ENCODE data around the gene MYZAP.

Gene MYZAP

DNA sequence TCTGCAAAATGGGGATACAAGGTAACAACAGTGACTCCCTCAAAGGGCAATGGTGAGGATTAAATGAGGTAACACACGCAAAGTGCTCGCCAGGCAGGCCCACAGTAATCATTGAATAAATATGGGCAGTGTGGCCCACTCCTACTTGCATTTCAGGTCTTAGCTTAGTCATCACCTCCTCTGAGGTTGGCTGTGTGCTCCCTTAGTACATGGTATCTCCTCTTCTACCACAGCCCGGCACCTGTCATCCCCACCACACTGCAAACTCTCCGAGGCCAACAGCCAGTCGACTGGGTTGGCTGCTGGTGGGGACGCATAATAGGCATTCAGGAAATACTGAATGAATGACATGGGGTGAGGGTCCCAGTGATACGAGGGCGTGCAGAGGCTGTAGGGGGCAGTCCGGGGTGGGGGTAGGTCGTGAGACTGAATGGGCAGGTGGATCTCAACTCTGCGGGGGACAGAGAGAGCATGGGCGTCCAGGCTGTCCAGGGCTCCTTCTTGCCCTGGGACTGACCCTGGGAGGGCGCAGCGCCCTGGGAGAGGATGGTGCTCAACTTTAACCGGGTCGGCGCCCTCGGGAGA lies 375 bp upstream of the MYZAP start:
- no peaks in the 10 kb centered on the region for H3K79me2 ChIP-seq (ENCODE audit: control insufficient read depth, insufficient read depth, low read length, unreplicated experiment)
- H2AFZ ChIP-seq (ENCODE audit: low read length, unreplicated experiment): peak overlapping the region; percentile 97
- H3K4me1 ChIP-seq (ENCODE audit: control insufficient read depth, insufficient read depth, low read length, unreplicated experiment): peaks cover 37% of the 10 kb centered on the region
- peak overlapping the region; percentile 86 for H3K4me3 ChIP-seq (ENCODE audit: low read depth, low read length)
- no peaks in the 10 kb centered on the region for H3K36me3 ChIP-seq (ENCODE audit: insufficient read depth, low read length)
- no peaks in the 10 kb centered on the region for H3K27me3 ChIP-seq (ENCODE audit: insufficient read depth, low read length)
- no peak overlapping the region for H3K27ac ChIP-seq (ENCODE audit: low read depth, low read length)

DNA sequence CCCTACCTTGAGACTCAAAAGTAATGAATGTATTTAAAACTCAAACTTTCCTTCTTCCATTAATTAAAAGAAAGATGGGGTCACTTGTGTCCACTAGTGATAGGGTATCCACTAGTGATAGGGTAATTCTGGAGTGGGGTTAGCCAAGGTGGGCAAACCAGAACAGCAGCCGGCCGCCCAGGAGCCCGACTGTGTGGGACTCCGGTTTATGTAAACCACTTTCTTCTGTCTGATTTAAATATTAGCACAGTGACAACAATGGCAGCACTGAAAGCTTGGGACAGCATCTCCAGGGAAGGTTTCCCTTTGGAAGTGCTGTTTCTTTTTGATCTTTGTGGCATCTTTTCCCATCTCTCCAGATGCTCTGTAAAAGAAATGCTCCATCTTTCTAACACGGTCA lies 722 bp downstream of the MYZAP start:
- Histone ChIP-seq H3K27ac (ENCODE audit: low read depth, low read length) (no peak overlapping the region), H3K36me3 (ENCODE audit: insufficient read depth, low read length) (no peaks in the 10 kb centered on the region), H3K79me2 (ENCODE audit: control insufficient read depth, insufficient read depth, low read length, unreplicated experiment) (no peaks in the 10 kb centered on the region), H3K27me3 (ENCODE audit: insufficient read depth, low read length) (no peaks in the 10 kb centered on the region), H3K4me1 (ENCODE audit: control insufficient read depth, insufficient read depth, low read length, unreplicated experiment) (peaks cover 28% of the 10 kb centered on the region), H3K4me3 (ENCODE audit: low read depth, low read length) (peak overlapping the region; percentile 86), H2AFZ (ENCODE audit: low read length, unreplicated experiment) (peak overlapping the region; percentile 97)

DNA sequence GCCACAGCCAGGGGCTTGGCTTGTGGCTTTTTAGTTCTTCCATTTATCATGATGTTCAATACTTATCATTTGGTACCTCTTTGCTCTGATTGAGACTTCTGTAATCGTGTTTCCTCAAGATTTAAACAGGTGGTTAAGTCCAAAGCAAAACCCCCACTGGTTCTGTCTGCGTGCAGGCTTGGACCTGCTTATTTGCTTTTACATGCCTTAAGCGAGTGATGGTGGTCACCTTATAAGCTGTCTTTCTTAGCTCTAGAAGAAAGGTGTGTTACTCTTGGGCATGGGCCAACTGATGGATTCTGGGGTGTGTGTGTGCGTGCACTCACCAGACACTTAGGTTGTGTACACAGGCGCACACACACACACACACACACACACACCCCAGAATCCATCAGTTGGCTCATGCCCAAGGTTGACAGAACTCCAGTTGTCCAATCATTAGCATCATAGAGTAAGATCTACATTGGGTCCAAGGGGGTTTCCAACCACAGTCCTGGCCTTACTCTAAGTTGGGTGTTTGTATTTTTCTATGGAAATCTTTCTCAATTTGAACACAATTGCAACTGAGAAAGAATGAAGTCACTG lies 1.2 kb downstream of the MYZAP start:
- Histone ChIP-seq H3K27ac (ENCODE audit: low read depth, low read length) (no peak overlapping the region), H2AFZ (ENCODE audit: low read length, unreplicated experiment) (no peak overlapping the region), H3K27me3 (ENCODE audit: insufficient read depth, low read length) (no peaks in the 10 kb centered on the region), H3K79me2 (ENCODE audit: control insufficient read depth, insufficient read depth, low read length, unreplicated experiment) (no peaks in the 10 kb centered on the region), H3K36me3 (ENCODE audit: insufficient read depth, low read length) (no peaks in the 10 kb centered on the region), H3K4me3 (ENCODE audit: low read depth, low read length) (peak overlapping the region; percentile 86; the same call in 1 of the 2 replicates), H3K4me1 (ENCODE audit: control insufficient read depth, insufficient read depth, low read length, unreplicated experiment) (peaks cover 23% of the 10 kb centered on the region)

DNA sequence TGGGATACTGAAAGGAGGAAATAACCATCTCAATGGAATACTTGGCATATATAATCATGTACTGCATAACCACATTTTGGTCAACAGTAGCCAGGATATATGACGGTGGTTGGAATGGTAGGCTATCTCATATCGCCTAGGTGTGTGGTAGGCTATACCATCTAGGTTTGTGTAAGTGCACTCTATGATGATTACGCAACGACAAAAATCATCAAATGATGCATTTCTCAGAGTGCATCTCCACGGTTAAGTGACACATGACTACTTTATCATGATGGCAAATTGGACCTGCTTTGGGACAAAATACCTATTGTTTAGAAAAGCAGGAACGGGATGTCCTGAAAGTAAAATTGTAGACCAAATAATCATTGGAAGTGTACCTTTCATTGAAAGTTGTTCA lies 2.8 kb downstream of the MYZAP start:
- peaks cover 8% of the 10 kb centered on the region for H3K4me1 ChIP-seq (ENCODE audit: control insufficient read depth, insufficient read depth, low read length, unreplicated experiment)
- H3K4me3 ChIP-seq (ENCODE audit: low read depth, low read length): no peak overlapping the region
- no peak overlapping the region for H2AFZ ChIP-seq (ENCODE audit: low read length, unreplicated experiment)
- H3K27ac ChIP-seq (ENCODE audit: low read depth, low read length): no peak overlapping the region
- H3K27me3 ChIP-seq (ENCODE audit: insufficient read depth, low read length): no peaks in the 10 kb centered on the region
- no peaks in the 10 kb centered on the region for H3K79me2 ChIP-seq (ENCODE audit: control insufficient read depth, insufficient read depth, low read length, unreplicated experiment)
- no peaks in the 10 kb centered on the region for H3K36me3 ChIP-seq (ENCODE audit: insufficient read depth, low read length)

DNA sequence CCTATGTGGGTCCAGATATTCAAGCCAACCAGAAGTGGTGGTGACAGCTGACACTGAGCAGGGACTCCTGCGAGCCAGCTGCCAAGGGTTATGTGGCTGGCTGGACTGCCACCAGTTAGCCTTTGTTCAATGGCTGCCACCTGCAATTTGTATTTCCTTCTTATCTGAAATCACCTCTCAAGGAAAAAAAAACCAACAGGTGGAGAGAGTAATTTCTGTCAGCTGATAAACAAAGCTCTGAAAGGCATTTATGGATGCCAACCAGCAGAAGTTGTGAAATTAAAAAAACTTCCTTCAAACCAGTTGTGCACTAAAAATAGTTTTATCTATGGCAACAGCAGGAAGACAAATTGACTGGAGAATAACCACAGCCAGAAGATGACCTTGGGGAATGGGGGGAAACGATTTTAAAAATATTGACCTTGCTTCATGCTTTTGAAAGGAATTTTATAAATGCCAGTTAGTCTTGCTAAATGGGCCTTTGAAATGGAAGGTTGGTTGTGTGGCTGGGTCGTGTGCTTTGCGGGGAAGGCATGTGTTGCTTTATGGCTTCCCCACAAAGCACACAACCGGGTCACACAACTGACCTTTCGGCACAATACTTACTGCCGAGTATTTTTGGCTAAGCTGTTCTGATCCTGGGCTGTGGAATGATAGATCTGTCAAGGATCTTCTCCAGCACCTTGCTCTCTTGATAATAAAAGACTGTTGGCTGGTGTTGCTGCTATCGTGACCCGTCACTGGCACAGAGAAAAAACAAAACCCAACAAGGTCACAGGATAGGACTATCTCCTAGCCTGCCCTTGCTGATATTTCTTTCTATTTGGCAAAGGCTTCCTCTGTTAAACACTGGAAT lies 3.5 kb downstream of the MYZAP start:
- H3K4me1 ChIP-seq (ENCODE audit: control insufficient read depth, insufficient read depth, low read length, unreplicated experiment): peaks cover 7% of the 10 kb centered on the region
- H3K36me3 ChIP-seq (ENCODE audit: insufficient read depth, low read length): no peaks in the 10 kb centered on the region
- no peaks in the 10 kb centered on the region for H3K27me3 ChIP-seq (ENCODE audit: insufficient read depth, low read length)
- H3K27ac ChIP-seq (ENCODE audit: low read depth, low read length): no peak overlapping the region
- no peak overlapping the region for H2AFZ ChIP-seq (ENCODE audit: low read length, unreplicated experiment)
- H3K79me2 ChIP-seq (ENCODE audit: control insufficient read depth, insufficient read depth, low read length, unreplicated experiment): no peaks in the 10 kb centered on the region
- no peak overlapping the region for H3K4me3 ChIP-seq (ENCODE audit: low read depth, low read length)

DNA sequence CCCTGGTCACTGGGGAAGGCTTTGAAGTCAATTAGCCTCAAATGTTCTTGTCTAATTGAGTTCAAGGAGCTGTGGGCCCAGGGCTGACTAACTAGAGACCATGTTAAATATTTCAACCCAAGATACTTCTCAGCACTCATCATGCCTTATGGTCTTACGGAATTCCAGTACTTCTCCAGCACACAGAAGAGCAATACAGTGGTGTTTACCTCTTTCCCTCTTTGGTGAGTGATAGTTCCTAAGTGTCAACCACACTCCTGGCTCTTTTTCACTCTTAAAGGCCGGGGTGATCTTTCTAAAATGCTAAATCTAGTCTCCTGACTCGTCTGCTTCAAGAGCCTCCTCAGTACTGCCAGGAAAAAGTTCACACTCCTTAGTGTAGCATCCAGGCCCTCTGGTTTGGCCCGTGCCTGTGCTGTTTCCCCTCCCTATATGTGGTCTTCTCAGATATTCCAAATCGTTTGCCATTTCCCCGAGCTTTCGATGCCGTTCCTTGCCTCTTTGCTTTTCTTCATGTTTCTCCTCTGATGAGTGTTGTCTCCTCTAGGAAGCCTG lies 4.7 kb downstream of the MYZAP start:
- H3K4me3 ChIP-seq (ENCODE audit: low read depth, low read length): no peak overlapping the region
- no peak overlapping the region for H2AFZ ChIP-seq (ENCODE audit: low read length, unreplicated experiment)
- peaks cover 2% of the 10 kb centered on the region for H3K4me1 ChIP-seq (ENCODE audit: control insufficient read depth, insufficient read depth, low read length, unreplicated experiment)
- no peaks in the 10 kb centered on the region for H3K36me3 ChIP-seq (ENCODE audit: insufficient read depth, low read length)
- no peaks in the 10 kb centered on the region for H3K79me2 ChIP-seq (ENCODE audit: control insufficient read depth, insufficient read depth, low read length, unreplicated experiment)
- no peak overlapping the region for H3K27ac ChIP-seq (ENCODE audit: low read depth, low read length)
- no peaks in the 10 kb centered on the region for H3K27me3 ChIP-seq (ENCODE audit: insufficient read depth, low read length)

DNA sequence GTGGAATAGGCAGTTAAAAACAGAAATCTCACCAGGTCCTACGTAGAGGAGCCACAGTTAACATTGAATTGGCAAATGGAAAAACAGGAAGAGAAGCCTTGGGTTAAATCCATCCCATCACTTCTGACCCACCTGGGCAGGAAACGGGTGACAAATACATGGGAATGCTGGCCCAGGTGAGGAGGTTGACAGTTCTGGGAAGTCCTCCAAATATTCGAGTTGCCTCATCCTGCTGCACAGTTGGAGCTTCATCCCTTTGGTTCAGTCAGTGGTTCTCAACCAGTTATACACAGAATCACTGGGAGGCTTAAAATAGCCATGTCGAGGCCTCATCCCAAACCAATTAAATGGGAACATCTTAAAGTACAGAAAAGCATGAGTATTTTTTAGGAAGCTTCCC lies 5.3 kb downstream of the MYZAP start:
- no peaks in the 10 kb centered on the region for H3K4me1 ChIP-seq (ENCODE audit: control insufficient read depth, insufficient read depth, low read length, unreplicated experiment)
- H3K27ac ChIP-seq (ENCODE audit: low read depth, low read length): no peak overlapping the region
- no peak overlapping the region for H2AFZ ChIP-seq (ENCODE audit: low read length, unreplicated experiment)
- no peaks in the 10 kb centered on the region for H3K79me2 ChIP-seq (ENCODE audit: control insufficient read depth, insufficient read depth, low read length, unreplicated experiment)
- H3K4me3 ChIP-seq (ENCODE audit: low read depth, low read length): no peak overlapping the region
- H3K36me3 ChIP-seq (ENCODE audit: insufficient read depth, low read length): no peaks in the 10 kb centered on the region
- H3K27me3 ChIP-seq (ENCODE audit: insufficient read depth, low read length): no peaks in the 10 kb centered on the region

DNA sequence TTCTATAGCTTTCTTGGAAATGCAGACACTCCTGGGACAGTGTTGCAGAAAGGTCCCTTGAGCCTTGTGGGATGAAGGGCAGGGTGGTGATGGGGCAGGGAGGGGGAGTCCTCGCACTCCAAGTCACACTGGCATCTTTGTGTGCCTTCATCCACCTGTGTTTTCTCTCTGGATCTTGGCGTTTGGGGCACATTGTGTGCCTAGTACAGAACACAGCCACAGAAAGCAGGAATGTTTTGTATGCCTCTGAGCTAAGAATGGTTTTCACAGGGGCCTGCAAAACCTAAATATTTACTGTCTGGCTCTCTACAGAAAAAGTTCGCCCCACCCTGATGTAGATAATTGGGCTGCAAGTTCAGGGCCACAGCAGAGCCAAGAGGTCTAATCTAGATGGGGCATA lies 5.7 kb downstream of the MYZAP start:
- Histone ChIP-seq H3K4me1 (ENCODE audit: control insufficient read depth, insufficient read depth, low read length, unreplicated experiment) (no peaks in the 10 kb centered on the region), H2AFZ (ENCODE audit: low read length, unreplicated experiment) (no peak overlapping the region), H3K36me3 (ENCODE audit: insufficient read depth, low read length) (no peaks in the 10 kb centered on the region), H3K27me3 (ENCODE audit: insufficient read depth, low read length) (no peaks in the 10 kb centered on the region), H3K79me2 (ENCODE audit: control insufficient read depth, insufficient read depth, low read length, unreplicated experiment) (no peaks in the 10 kb centered on the region), H3K27ac (ENCODE audit: low read depth, low read length) (no peak overlapping the region), H3K4me3 (ENCODE audit: low read depth, low read length) (no peak overlapping the region)

DNA sequence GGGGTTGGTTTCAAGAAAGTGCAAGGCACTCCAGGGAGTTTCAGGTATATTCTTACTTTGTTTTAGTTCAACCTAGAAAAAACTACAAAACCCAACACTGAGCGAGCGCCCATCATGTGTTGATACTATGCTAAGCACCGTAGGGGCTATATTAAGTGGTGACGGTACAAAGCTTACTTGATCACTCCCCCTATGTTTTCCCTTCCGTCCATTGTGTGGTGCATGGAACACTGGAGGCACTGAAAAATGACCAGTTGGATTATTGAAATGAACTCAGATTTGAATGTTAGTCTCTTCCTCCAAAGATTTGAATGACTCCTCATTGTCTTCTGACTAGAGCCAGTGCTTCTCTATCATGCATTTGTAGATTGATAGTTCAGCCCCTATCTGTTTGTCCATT lies 6.6 kb downstream of the MYZAP start:
- no peaks in the 10 kb centered on the region for H3K27me3 ChIP-seq (ENCODE audit: insufficient read depth, low read length)
- H3K79me2 ChIP-seq (ENCODE audit: control insufficient read depth, insufficient read depth, low read length, unreplicated experiment): no peaks in the 10 kb centered on the region
- no peaks in the 10 kb centered on the region for H3K4me1 ChIP-seq (ENCODE audit: control insufficient read depth, insufficient read depth, low read length, unreplicated experiment)
- H3K36me3 ChIP-seq (ENCODE audit: insufficient read depth, low read length): no peaks in the 10 kb centered on the region
- no peak overlapping the region for H3K27ac ChIP-seq (ENCODE audit: low read depth, low read length)
- no peak overlapping the region for H3K4me3 ChIP-seq (ENCODE audit: low read depth, low read length)
- H2AFZ ChIP-seq (ENCODE audit: low read length, unreplicated experiment): no peak overlapping the region

DNA sequence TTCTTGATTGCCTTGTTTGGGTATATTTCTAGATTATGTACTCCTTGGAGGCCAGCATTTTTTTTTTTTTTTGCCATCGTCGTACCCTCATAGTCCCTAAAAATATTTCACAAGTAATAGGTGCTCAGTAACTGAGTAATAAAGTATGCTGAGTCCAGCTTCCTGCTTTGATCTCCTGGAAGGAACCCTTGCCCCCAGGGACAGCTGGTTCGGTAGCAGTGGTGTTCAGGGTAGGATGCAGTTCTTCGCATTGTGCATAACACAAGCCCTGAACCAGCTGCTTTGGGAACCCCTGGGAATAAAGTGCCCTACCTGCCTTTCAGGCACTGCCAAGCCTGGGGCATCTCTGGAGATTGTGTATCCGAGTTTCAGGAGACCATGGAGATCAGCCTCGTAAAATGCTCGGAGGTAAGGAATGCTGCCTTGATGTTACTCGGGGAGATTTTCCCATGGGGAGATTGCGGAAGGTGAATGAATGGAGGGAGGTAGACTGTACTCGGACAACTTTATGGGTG lies 7.6 kb downstream of the MYZAP start:
- no peaks in the 10 kb centered on the region for H3K27me3 ChIP-seq (ENCODE audit: insufficient read depth, low read length)
- no peaks in the 10 kb centered on the region for H3K79me2 ChIP-seq (ENCODE audit: control insufficient read depth, insufficient read depth, low read length, unreplicated experiment)
- H3K4me1 ChIP-seq (ENCODE audit: control insufficient read depth, insufficient read depth, low read length, unreplicated experiment): no peaks in the 10 kb centered on the region
- H2AFZ ChIP-seq (ENCODE audit: low read length, unreplicated experiment): no peak overlapping the region
- no peaks in the 10 kb centered on the region for H3K36me3 ChIP-seq (ENCODE audit: insufficient read depth, low read length)
- H3K4me3 ChIP-seq (ENCODE audit: low read depth, low read length): no peak overlapping the region
- no peak overlapping the region for H3K27ac ChIP-seq (ENCODE audit: low read depth, low read length)

Measured in ACC112 (cell line).